Measurements from ENCODE around the gene NME7. TPM values are rescaled to one million over a fixed set of nuclear protein-coding genes. Genes with fewer than 3 reads are reported as not detected.

Gene NME7
- total RNA-seq, 1 experiment from 2014 or later = 30.3 TPM

DNA sequence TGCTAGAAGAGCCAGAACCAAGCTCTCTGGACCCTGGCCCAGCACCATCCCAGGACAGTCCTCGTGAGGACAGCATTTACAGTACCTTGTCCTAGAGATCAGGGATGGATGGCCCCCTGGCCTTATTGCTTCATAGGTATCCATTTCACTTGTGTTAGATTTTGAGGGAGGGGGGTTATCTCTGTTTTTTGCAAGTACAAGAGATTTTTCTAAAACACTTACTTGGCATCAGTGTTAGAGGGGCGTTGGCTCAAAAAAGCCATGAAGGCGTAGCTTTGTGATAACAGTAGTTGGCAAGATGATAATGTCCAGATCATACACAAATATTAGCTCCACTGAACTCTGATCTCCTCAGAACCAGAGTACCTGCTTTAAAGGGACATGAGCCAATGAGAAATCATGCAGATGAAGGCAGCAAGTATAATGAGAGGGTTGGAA is 266.9 kb downstream of the NME7 start:
- in situ Hi-C loops (cut with HindIII; ENCODE audit: low pct_unique_long_range_greater_than_20kb, low sequenced_read_pairs) = no loop called here

DNA sequence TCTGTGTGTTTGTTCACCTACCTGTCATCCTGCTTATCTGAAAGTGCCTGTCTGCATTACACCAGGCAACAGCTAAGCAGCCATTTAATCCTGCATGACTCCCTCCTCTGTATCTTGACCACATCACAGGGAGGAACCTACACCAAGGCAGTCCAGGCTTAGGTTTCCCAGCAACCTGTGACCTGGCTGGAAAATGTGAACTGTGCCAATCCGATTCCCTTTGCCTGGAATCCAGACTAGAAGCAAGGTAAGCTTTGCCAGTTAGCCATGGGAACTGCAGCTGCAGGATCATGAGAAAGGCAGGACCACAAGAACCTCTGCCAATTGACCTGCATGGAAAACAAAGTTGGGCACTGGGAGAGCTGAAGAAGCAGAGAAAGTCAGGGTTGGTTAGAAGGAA is 267.4 kb downstream of the NME7 start:
- in situ Hi-C loops (cut with HindIII; ENCODE audit: low pct_unique_long_range_greater_than_20kb, low sequenced_read_pairs) = no loop called here
- intact Hi-C loops (cut with micrococcal nuclease; ENCODE audit: unreplicated experiment) = no loop called here
- TF ChIP-seq, protein P1, sequence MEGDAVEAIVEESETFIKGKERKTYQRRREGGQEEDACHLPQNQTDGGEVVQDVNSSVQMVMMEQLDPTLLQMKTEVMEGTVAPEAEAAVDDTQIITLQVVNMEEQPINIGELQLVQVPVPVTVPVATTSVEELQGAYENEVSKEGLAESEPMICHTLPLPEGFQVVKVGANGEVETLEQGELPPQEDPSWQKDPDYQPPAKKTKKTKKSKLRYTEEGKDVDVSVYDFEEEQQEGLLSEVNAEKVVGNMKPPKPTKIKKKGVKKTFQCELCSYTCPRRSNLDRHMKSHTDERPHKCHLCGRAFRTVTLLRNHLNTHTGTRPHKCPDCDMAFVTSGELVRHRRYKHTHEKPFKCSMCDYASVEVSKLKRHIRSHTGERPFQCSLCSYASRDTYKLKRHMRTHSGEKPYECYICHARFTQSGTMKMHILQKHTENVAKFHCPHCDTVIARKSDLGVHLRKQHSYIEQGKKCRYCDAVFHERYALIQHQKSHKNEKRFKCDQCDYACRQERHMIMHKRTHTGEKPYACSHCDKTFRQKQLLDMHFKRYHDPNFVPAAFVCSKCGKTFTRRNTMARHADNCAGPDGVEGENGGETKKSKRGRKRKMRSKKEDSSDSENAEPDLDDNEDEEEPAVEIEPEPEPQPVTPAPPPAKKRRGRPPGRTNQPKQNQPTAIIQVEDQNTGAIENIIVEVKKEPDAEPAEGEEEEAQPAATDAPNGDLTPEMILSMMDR (IDR thresholded peaks at IDR 0.05) = no peak
- TF ChIP-seq TCF7L2 (IDR thresholded peaks at IDR 0.05; ENCODE audit: low read depth, low read length) (no peak), POLR2AphosphoS5 (IDR thresholded peaks at IDR 0.05; ENCODE audit: low read depth, low read length) (no peak), SIN3A (IDR thresholded peaks at IDR 0.05; ENCODE audit: borderline replicate concordance, insufficient read depth, low read depth, low read length) (no peak)
- TF ChIP-seq, protein P2, sequence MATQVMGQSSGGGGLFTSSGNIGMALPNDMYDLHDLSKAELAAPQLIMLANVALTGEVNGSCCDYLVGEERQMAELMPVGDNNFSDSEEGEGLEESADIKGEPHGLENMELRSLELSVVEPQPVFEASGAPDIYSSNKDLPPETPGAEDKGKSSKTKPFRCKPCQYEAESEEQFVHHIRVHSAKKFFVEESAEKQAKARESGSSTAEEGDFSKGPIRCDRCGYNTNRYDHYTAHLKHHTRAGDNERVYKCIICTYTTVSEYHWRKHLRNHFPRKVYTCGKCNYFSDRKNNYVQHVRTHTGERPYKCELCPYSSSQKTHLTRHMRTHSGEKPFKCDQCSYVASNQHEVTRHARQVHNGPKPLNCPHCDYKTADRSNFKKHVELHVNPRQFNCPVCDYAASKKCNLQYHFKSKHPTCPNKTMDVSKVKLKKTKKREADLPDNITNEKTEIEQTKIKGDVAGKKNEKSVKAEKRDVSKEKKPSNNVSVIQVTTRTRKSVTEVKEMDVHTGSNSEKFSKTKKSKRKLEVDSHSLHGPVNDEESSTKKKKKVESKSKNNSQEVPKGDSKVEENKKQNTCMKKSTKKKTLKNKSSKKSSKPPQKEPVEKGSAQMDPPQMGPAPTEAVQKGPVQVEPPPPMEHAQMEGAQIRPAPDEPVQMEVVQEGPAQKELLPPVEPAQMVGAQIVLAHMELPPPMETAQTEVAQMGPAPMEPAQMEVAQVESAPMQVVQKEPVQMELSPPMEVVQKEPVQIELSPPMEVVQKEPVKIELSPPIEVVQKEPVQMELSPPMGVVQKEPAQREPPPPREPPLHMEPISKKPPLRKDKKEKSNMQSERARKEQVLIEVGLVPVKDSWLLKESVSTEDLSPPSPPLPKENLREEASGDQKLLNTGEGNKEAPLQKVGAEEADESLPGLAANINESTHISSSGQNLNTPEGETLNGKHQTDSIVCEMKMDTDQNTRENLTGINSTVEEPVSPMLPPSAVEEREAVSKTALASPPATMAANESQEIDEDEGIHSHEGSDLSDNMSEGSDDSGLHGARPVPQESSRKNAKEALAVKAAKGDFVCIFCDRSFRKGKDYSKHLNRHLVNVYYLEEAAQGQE (IDR thresholded peaks at IDR 0.05; ENCODE audit: insufficient read depth in 1 of 2, low read depth in 2 of 2, low read length in 1 of 2) = no peak
- no TSS peak for BruUV-seq (replicated peaks)
- Histone ChIP-seq H3K9me3 (ENCODE audit: control insufficient read depth, insufficient read depth, low read depth, low read length) (no peaks in the 10 kb centered on the region), H3K27ac (ENCODE audit: low read length) (no peak overlapping the region), H3K4me3 (ENCODE audit: low read depth in 2 of 2, low read length in 2 of 2) (no peak overlapping the region), H3K27me3 (ENCODE audit: control insufficient read depth, insufficient read depth, low read length) (no peaks in the 10 kb centered on the region), H3K36me3 (ENCODE audit: control insufficient read depth, insufficient read depth, low read length) (no peaks in the 10 kb centered on the region), H3K4me1 (ENCODE audit: control insufficient read depth, insufficient read depth, low read length) (peaks cover 6% of the 10 kb centered on the region)
- DNase-seq (ENCODE audit: low read depth, low spot score) (no peak), ATAC-seq (no peak)
- ChIA-PET POLR2A (no interaction called here), CTCF (no interaction called here)

More for the DNA sequence above, 266.9 kb downstream of the NME7 start:
- Histone ChIP-seq H3K27me3 (ENCODE audit: control insufficient read depth, insufficient read depth, low read length) (no peaks in the 10 kb centered on the region), H3K4me3 (ENCODE audit: low read depth in 2 of 2, low read length in 2 of 2) (no peak overlapping the region), H3K27ac (ENCODE audit: low read length) (no peak overlapping the region), H3K9me3 (ENCODE audit: control insufficient read depth, insufficient read depth, low read depth, low read length) (no peaks in the 10 kb centered on the region), H3K4me1 (ENCODE audit: control insufficient read depth, insufficient read depth, low read length) (peaks cover 8% of the 10 kb centered on the region), H3K36me3 (ENCODE audit: control insufficient read depth, insufficient read depth, low read length) (no peaks in the 10 kb centered on the region)
- ChIA-PET POLR2A (no interaction called here), CTCF (no interaction called here)
- intact Hi-C loops (cut with micrococcal nuclease; ENCODE audit: unreplicated experiment) = no loop called here
- no peak for DNase-seq (ENCODE audit: low read depth, low spot score)
- no TSS peak for BruUV-seq (replicated peaks)
- ATAC-seq = no peak
- TF ChIP-seq TCF7L2 (IDR thresholded peaks at IDR 0.05; ENCODE audit: low read depth, low read length) = no peak
- TF ChIP-seq POLR2AphosphoS5 (IDR thresholded peaks at IDR 0.05; ENCODE audit: low read depth, low read length) = no peak
- TF ChIP-seq, protein P1 (IDR thresholded peaks at IDR 0.05) = no peak
